ENCODE measurements around the gene EEIG2.

Gene EEIG2

DNA sequence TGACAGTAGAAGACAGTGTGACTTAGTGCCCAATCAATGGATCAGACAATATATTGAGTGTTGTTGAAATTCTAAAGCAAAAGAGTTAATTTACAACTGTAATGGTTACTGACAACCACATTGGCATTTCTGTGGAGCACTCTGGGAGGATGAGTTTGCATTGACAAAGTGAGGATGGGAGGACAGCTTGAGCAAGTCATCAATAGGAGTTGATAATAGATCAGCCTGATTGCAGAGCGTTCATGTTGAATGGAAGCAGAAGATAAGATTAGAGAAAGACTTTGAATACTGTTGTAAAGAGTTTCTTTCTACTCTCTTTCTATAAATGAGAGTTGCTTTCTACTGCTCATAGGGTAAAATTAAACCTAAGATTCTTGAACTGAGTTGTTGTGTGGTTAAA is 3.9 kb downstream of the EEIG2 start:
- no peak for DNase-seq (ENCODE audit: low read depth)
- TF ChIP-seq, protein P1, sequence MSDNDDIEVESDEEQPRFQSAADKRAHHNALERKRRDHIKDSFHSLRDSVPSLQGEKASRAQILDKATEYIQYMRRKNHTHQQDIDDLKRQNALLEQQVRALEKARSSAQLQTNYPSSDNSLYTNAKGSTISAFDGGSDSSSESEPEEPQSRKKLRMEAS (IDR thresholded peaks at IDR 0.05; ENCODE audit: low read depth, low read length), result no peak
- TF ChIP-seq POLR2A (IDR thresholded peaks at IDR 0.05; ENCODE audit: extremely low read depth, insufficient read length) (no peak), MYC (IDR thresholded peaks at IDR 0.05; ENCODE audit: low read depth, low read length) (no peak)
- TF ChIP-seq, protein P2, sequence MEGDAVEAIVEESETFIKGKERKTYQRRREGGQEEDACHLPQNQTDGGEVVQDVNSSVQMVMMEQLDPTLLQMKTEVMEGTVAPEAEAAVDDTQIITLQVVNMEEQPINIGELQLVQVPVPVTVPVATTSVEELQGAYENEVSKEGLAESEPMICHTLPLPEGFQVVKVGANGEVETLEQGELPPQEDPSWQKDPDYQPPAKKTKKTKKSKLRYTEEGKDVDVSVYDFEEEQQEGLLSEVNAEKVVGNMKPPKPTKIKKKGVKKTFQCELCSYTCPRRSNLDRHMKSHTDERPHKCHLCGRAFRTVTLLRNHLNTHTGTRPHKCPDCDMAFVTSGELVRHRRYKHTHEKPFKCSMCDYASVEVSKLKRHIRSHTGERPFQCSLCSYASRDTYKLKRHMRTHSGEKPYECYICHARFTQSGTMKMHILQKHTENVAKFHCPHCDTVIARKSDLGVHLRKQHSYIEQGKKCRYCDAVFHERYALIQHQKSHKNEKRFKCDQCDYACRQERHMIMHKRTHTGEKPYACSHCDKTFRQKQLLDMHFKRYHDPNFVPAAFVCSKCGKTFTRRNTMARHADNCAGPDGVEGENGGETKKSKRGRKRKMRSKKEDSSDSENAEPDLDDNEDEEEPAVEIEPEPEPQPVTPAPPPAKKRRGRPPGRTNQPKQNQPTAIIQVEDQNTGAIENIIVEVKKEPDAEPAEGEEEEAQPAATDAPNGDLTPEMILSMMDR (IDR thresholded peaks at IDR 0.05; ENCODE audit: low read depth, low read length), result no peak
- no peak overlapping the region for H3K4me3 ChIP-seq (ENCODE audit: low read depth, low read length)

DNA sequence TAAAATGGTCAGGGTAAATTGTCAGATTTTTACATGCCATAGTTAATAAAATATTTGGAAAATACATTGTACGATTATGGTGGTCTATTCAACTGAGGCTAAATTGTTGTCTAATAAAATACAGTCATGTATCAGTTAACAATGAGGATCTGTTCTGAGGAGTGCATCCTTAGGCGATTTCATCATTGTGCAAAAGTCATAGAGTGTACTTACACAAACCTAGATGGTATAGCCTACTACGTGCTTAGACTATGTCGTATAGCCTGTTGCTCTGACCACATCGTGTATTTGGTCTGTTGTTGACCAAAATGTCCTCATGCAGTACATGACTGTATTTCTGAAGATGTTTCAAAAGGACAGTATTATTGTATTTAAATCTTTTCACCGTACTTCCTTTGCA is 5.2 kb downstream of the EEIG2 start:
- TF ChIP-seq POLR2A (IDR thresholded peaks at IDR 0.05; ENCODE audit: extremely low read depth, insufficient read length), result no peak
- TF ChIP-seq, protein P1 (IDR thresholded peaks at IDR 0.05; ENCODE audit: low read depth, low read length), result no peak
- TF ChIP-seq, protein P2 (IDR thresholded peaks at IDR 0.05; ENCODE audit: low read depth, low read length), result no peak
- H3K4me3 ChIP-seq (ENCODE audit: low read depth, low read length), result no peak overlapping the region
- no peak for DNase-seq (ENCODE audit: low read depth)

DNA sequence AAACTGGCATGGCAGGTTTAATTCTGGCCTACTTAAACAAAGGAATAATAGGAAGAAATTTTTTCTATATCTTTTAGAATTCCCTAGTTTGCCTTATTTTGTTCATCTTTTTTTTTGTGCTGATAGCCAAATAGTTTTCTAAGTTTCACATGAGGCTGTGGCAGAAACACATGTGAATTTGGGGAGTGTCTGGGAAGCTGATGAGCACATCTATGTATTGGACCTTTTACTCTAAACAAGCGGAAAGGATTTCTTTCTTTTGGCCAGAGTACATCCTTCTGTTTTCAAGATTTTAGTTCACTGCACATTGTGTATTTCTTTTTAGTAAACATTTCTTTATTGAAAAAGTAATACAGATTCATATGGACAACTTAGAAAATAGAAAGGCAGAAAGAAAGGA is 5.6 kb downstream of the EEIG2 start:
- no peak for DNase-seq (ENCODE audit: low read depth)
- TF ChIP-seq POLR2A (IDR thresholded peaks at IDR 0.05; ENCODE audit: extremely low read depth, insufficient read length) (no peak), MYC (IDR thresholded peaks at IDR 0.05; ENCODE audit: low read depth, low read length) (no peak)
- TF ChIP-seq, protein P2 (IDR thresholded peaks at IDR 0.05; ENCODE audit: low read depth, low read length), result no peak
- TF ChIP-seq, protein P1 (IDR thresholded peaks at IDR 0.05; ENCODE audit: low read depth, low read length), result no peak
- no peak overlapping the region for H3K4me3 ChIP-seq (ENCODE audit: low read depth, low read length)

DNA sequence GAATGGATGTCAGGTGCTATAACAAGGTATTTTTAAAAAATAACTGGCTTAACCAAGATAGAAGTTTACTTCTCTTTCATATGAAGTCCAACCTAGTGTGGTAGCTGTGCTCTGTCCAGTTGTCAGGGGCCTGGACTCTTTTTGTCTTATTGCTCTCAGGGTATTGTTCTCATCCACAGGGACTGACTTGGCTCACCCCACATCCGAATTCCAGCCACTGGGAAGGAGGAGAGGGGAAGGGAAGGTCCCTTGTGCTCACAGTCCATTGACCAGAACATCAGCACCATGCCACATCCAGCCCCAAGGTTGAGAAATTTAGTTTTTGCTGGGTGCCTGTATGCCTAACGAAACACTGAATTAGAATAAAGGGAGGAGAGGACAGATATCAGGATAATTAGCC is 8.7 kb downstream of the EEIG2 start:
- no peak for DNase-seq (ENCODE audit: low read depth)
- TF ChIP-seq POLR2A (IDR thresholded peaks at IDR 0.05; ENCODE audit: extremely low read depth, insufficient read length) (no peak), MYC (IDR thresholded peaks at IDR 0.05; ENCODE audit: low read depth, low read length) (no peak)
- TF ChIP-seq, protein P2 (IDR thresholded peaks at IDR 0.05; ENCODE audit: low read depth, low read length), result no peak
- TF ChIP-seq, protein P1 (IDR thresholded peaks at IDR 0.05; ENCODE audit: low read depth, low read length), result no peak
- no peak overlapping the region for H3K4me3 ChIP-seq (ENCODE audit: low read depth, low read length)

DNA sequence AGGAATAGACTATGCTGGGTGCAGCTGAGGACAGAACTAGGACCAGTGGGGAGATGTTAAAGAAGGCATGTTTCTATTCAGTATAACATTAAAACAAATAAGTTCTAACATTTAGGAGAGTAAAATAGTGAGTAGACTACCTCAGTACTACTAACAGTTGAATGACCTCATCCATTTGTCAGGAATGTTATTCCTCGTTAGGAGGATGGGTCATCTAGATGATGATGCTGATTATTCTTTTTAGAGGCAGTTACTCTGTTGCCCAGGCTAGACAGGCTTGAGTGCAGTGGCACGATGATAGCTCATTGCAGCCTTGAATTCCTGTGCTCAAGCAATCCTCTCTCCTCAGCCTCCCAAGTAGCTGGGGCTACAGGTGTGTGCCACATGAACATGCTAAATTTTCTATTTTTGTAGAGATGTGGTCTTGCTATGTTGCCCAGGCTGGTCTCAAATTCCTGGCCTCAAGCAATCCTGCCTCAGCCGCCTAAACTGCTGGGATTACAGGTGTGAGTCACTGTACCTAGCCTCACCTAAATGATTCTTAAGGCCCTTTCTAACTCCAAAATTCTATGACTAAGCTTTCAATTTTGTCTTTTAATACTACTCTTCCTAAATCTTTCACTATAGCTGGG is 9.3 kb downstream of the EEIG2 start:
- TF ChIP-seq, protein P2 (IDR thresholded peaks at IDR 0.05; ENCODE audit: low read depth, low read length), result no peak
- no peak for TF ChIP-seq MYC (IDR thresholded peaks at IDR 0.05; ENCODE audit: low read depth, low read length)
- TF ChIP-seq, protein P1 (IDR thresholded peaks at IDR 0.05; ENCODE audit: low read depth, low read length), result no peak
- no peak for TF ChIP-seq POLR2A (IDR thresholded peaks at IDR 0.05; ENCODE audit: extremely low read depth, insufficient read length)

More for the DNA sequence above, 9.3 kb downstream of the EEIG2 start:
- H3K4me3 ChIP-seq (ENCODE audit: low read depth, low read length), result no peak overlapping the region
- no peak for DNase-seq (ENCODE audit: low read depth)

Measured in NB4 (cell line).